Measurements from ENCODE around the gene TEAD1.

Gene TEAD1

GRCh38 chr11:12687216-12687623 is 13.0 kb downstream of the TEAD1 start:
- H3K4ac ChIP-seq (ENCODE audit: low read length): no peak overlapping the region
- H3K9me3 ChIP-seq (replicated peaks in 1 of 2; ENCODE audit: control insufficient read depth in 2 of 2, insufficient read depth in 1 of 2, low read depth in 1 of 2, low read length in 2 of 2): no peaks in the 10 kb centered on the region
- no peak for DNase-seq (ENCODE audit: low spot score)
- H4K91ac ChIP-seq (ENCODE audit: low read depth, low read length, poor library complexity): no peak overlapping the region
- H2AFZ ChIP-seq (ENCODE audit: low read length): no peak overlapping the region
- no CpG with 5 or more reads among the region's 1 CpG for WGBS, 2 donors (ENCODE audit: extremely low coverage in 2 of 2, insufficient read length in 2 of 2, insufficient replicate concordance in 1 of 2)
- no peak overlapping the region for H3K18ac ChIP-seq (ENCODE audit: low read length)
- no peak overlapping the region for H2BK5ac ChIP-seq (ENCODE audit: low read length)
- H3K27me3 ChIP-seq (ENCODE audit: control insufficient read depth in 3 of 3, insufficient read depth in 3 of 3, low read depth in 1 of 3, low read length in 3 of 3): no peaks in the 10 kb centered on the region
- H3K27ac ChIP-seq (replicated peaks; ENCODE audit: low read length): no peak overlapping the region
- no peak overlapping the region for H2BK120ac ChIP-seq (ENCODE audit: low read depth, low read length)
- peaks cover 2% of the 10 kb centered on the region for H3K79me1 ChIP-seq (ENCODE audit: low read depth, low read length)
- H3K9ac ChIP-seq (ENCODE audit: low read depth, low read length, poor library complexity): no peak overlapping the region
- no peak overlapping the region for H3K4me2 ChIP-seq (ENCODE audit: insufficient read depth, low read length, poor library complexity, severe bottlenecking)
- no peak overlapping the region for H3K23ac ChIP-seq (ENCODE audit: low read depth, low read length, poor library complexity)
- no peak overlapping the region for H3K4me3 ChIP-seq (ENCODE audit: low read length in 2 of 2)
- H4K8ac ChIP-seq (ENCODE audit: low read depth, low read length): no peak overlapping the region
- H2BK12ac ChIP-seq (ENCODE audit: low read length): no peak overlapping the region
- peaks cover 39 to 41% of the 10 kb centered on the region in 2 donors for H3K4me1 ChIP-seq (ENCODE audit: control insufficient read depth in 2 of 2, insufficient read depth in 1 of 2, low read depth in 1 of 2, low read length in 2 of 2)
- peaks cover 2 to 14% of the 10 kb centered on the region in 2 donors for H3K36me3 ChIP-seq (replicated peaks in 1 of 2; ENCODE audit: control insufficient read depth in 2 of 2, insufficient read depth in 2 of 2, low read length in 2 of 2)
- H2BK15ac ChIP-seq (ENCODE audit: low read length): no peak overlapping the region
- H2AK5ac ChIP-seq (ENCODE audit: low read depth, low read length): no peak overlapping the region
- no peak overlapping the region for H3K14ac ChIP-seq (ENCODE audit: low read length)

GRCh38 chr11:12687740-12688139 is 13.5 kb downstream of the TEAD1 start:
- Histone ChIP-seq H3K4me1 (ENCODE audit: control insufficient read depth in 2 of 2, insufficient read depth in 1 of 2, low read depth in 1 of 2, low read length in 2 of 2) (peaks cover 38 to 40% of the 10 kb centered on the region in 2 donors), H2AFZ (ENCODE audit: low read length) (no peak overlapping the region), H4K91ac (ENCODE audit: low read depth, low read length, poor library complexity) (no peak overlapping the region), H3K9ac (ENCODE audit: low read depth, low read length, poor library complexity) (no peak overlapping the region), H3K23ac (ENCODE audit: low read depth, low read length, poor library complexity) (no peak overlapping the region), H3K4me3 (ENCODE audit: low read length in 2 of 2) (no peak overlapping the region), H2AK5ac (ENCODE audit: low read depth, low read length) (no peak overlapping the region), H3K9me3 (replicated peaks in 1 of 2; ENCODE audit: control insufficient read depth in 2 of 2, insufficient read depth in 1 of 2, low read depth in 1 of 2, low read length in 2 of 2) (no peaks in the 10 kb centered on the region), H3K14ac (ENCODE audit: low read length) (no peak overlapping the region), H3K79me1 (ENCODE audit: low read depth, low read length) (peaks cover 2% of the 10 kb centered on the region), H4K8ac (ENCODE audit: low read depth, low read length) (no peak overlapping the region), H2BK15ac (ENCODE audit: low read length) (no peak overlapping the region), H3K27ac (replicated peaks; ENCODE audit: low read length) (no peak overlapping the region), H2BK120ac (ENCODE audit: low read depth, low read length) (no peak overlapping the region), H3K4me2 (ENCODE audit: insufficient read depth, low read length, poor library complexity, severe bottlenecking) (no peak overlapping the region), H2BK12ac (ENCODE audit: low read length) (no peak overlapping the region), H3K4ac (ENCODE audit: low read length) (no peak overlapping the region), H3K18ac (ENCODE audit: low read length) (no peak overlapping the region), H3K36me3 (replicated peaks in 1 of 2; ENCODE audit: control insufficient read depth in 2 of 2, insufficient read depth in 2 of 2, low read length in 2 of 2) (peaks cover 0 to 10% of the 10 kb centered on the region in 2 donors), H3K27me3 (ENCODE audit: control insufficient read depth in 3 of 3, insufficient read depth in 3 of 3, low read depth in 1 of 3, low read length in 3 of 3) (no peaks in the 10 kb centered on the region), H2BK5ac (ENCODE audit: low read length) (no peak overlapping the region)
- no peak for DNase-seq (ENCODE audit: low spot score)
- WGBS, 2 donors (ENCODE audit: extremely low coverage in 2 of 2, insufficient read length in 2 of 2, insufficient replicate concordance in 1 of 2): no CpG with 5 or more reads among the region's 3 CpGs

GRCh38 chr11:12689029-12689755 is 15.0 kb downstream of the TEAD1 start:
- Histone ChIP-seq H2BK5ac (ENCODE audit: low read length) (no peak overlapping the region), H2AFZ (ENCODE audit: low read length) (no peak overlapping the region), H3K36me3 (replicated peaks in 1 of 2; ENCODE audit: control insufficient read depth in 2 of 2, insufficient read depth in 2 of 2, low read length in 2 of 2) (peaks cover 0 to 4% of the 10 kb centered on the region in 2 donors), H2AK5ac (ENCODE audit: low read depth, low read length) (no peak overlapping the region), H3K27me3 (ENCODE audit: control insufficient read depth in 3 of 3, insufficient read depth in 3 of 3, low read depth in 1 of 3, low read length in 3 of 3) (no peaks in the 10 kb centered on the region), H3K27ac (replicated peaks; ENCODE audit: low read length) (no peak overlapping the region), H3K14ac (ENCODE audit: low read length) (no peak overlapping the region), H4K91ac (ENCODE audit: low read depth, low read length, poor library complexity) (no peak overlapping the region), H2BK12ac (ENCODE audit: low read length) (no peak overlapping the region), H3K4ac (ENCODE audit: low read length) (no peak overlapping the region), H3K79me1 (ENCODE audit: low read depth, low read length) (peaks cover 2% of the 10 kb centered on the region), H3K9me3 (replicated peaks in 1 of 2; ENCODE audit: control insufficient read depth in 2 of 2, insufficient read depth in 1 of 2, low read depth in 1 of 2, low read length in 2 of 2) (no peaks in the 10 kb centered on the region), H3K18ac (ENCODE audit: low read length) (no peak overlapping the region), H3K4me2 (ENCODE audit: insufficient read depth, low read length, poor library complexity, severe bottlenecking) (no peak overlapping the region), H3K23ac (ENCODE audit: low read depth, low read length, poor library complexity) (no peak overlapping the region), H3K4me1 (ENCODE audit: control insufficient read depth in 2 of 2, insufficient read depth in 1 of 2, low read depth in 1 of 2, low read length in 2 of 2) (peaks cover 38 to 45% of the 10 kb centered on the region in 2 donors), H3K4me3 (ENCODE audit: low read length in 2 of 2) (no peak overlapping the region), H3K9ac (ENCODE audit: low read depth, low read length, poor library complexity) (no peak overlapping the region), H2BK120ac (ENCODE audit: low read depth, low read length) (no peak overlapping the region), H2BK15ac (ENCODE audit: low read length) (no peak overlapping the region), H4K8ac (ENCODE audit: low read depth, low read length) (no peak overlapping the region)
- no CpG with 5 or more reads among the region's 3 CpGs for WGBS, 2 donors (ENCODE audit: extremely low coverage in 2 of 2, insufficient read length in 2 of 2, insufficient replicate concordance in 1 of 2)
- no peak for DNase-seq (ENCODE audit: low spot score)

GRCh38 chr11:12690663-12691062 is 16.4 kb downstream of the TEAD1 start:
- H3K27me3 ChIP-seq (ENCODE audit: control insufficient read depth in 3 of 3, insufficient read depth in 3 of 3, low read depth in 1 of 3, low read length in 3 of 3): no peaks in the 10 kb centered on the region
- no peak overlapping the region for H2BK12ac ChIP-seq (ENCODE audit: low read length)
- no peak overlapping the region for H3K27ac ChIP-seq (replicated peaks; ENCODE audit: low read length)

More at GRCh38 chr11:12690663-12691062, 16.4 kb downstream of the TEAD1 start:
- peaks cover under 1% of the 10 kb centered on the region for H3K79me1 ChIP-seq (ENCODE audit: low read depth, low read length)
- H2BK15ac ChIP-seq (ENCODE audit: low read length): no peak overlapping the region
- peaks cover 0 to 4% of the 10 kb centered on the region in 2 donors for H3K36me3 ChIP-seq (replicated peaks in 1 of 2; ENCODE audit: control insufficient read depth in 2 of 2, insufficient read depth in 2 of 2, low read length in 2 of 2)
- H3K4me1 ChIP-seq (ENCODE audit: control insufficient read depth in 2 of 2, insufficient read depth in 1 of 2, low read depth in 1 of 2, low read length in 2 of 2): peaks cover 42 to 47% of the 10 kb centered on the region in 2 donors
- no peak overlapping the region for H3K4me3 ChIP-seq (ENCODE audit: low read length in 2 of 2)
- DNase-seq (ENCODE audit: low spot score): no peak
- no peak overlapping the region for H2AFZ ChIP-seq (ENCODE audit: low read length)
- H2AK5ac ChIP-seq (ENCODE audit: low read depth, low read length): no peak overlapping the region
- no peak overlapping the region for H3K4me2 ChIP-seq (ENCODE audit: insufficient read depth, low read length, poor library complexity, severe bottlenecking)
- no peak overlapping the region for H3K4ac ChIP-seq (ENCODE audit: low read length)
- H4K91ac ChIP-seq (ENCODE audit: low read depth, low read length, poor library complexity): no peak overlapping the region
- no peak overlapping the region for H4K8ac ChIP-seq (ENCODE audit: low read depth, low read length)
- H2BK120ac ChIP-seq (ENCODE audit: low read depth, low read length): no peak overlapping the region
- H3K9me3 ChIP-seq (replicated peaks in 1 of 2; ENCODE audit: control insufficient read depth in 2 of 2, insufficient read depth in 1 of 2, low read depth in 1 of 2, low read length in 2 of 2): no peaks in the 10 kb centered on the region
- no peak overlapping the region for H3K9ac ChIP-seq (ENCODE audit: low read depth, low read length, poor library complexity)
- no peak overlapping the region for H3K18ac ChIP-seq (ENCODE audit: low read length)
- H3K14ac ChIP-seq (ENCODE audit: low read length): no peak overlapping the region
- no CpG with 5 or more reads among the region's 8 CpGs for WGBS, 2 donors (ENCODE audit: extremely low coverage in 2 of 2, insufficient read length in 2 of 2, insufficient replicate concordance in 1 of 2)
- no peak overlapping the region for H2BK5ac ChIP-seq (ENCODE audit: low read length)
- H3K23ac ChIP-seq (ENCODE audit: low read depth, low read length, poor library complexity): no peak overlapping the region

All from neuronal stem cell (in vitro differentiated cells).